Measurements from ENCODE around the gene TFR2. TPM values are rescaled to one million over a fixed set of nuclear protein-coding genes. Genes with fewer than 3 reads are reported as not detected.

Gene TFR2
- total and polyA plus RNA-seq, 2 of the 4 experiments (the other 2 are of a cell fraction): 0.18 to 0.50 TPM

DNA sequence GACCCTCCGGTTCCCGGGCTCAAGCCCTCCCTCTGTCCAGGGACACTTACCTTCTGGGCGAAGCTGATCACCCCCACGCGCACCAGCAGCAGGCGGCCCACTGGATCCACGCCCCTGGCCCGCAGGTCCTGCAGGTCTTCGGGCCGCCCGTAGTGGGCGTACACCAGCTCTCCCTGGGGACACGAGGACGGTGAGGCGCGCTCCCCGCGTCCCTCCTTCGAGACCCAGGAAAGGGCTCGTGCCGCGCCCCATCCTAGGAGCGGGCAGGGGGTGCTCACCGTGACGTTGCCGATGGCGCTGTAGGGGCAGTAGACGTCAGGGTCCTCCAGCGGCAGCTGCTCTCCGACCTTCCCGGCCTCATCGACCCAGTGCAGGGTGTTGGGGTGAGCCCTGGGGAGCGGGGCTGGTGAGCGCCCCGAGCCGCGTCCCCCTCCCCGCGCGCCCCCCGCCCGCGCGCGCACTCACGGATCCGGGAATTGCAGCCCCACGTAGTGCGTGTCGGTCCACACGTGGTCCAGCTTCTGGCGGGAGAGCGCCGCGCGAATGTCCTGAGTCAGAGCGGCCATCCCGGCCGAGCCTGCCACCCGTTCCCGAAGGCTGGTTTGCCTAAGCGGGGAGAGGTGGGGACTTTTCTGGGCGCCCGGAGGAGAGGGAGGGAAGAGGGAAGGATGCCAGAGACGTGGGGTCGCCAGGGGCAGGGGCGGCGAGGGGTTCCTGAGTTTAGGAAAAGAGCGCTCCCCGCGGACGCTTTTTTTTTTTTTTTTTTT, 8.2 kb downstream of the TFR2 start:
- Histone ChIP-seq H4K20me1 (ENCODE audit: insufficient read depth, low read length) (no peaks in the 10 kb centered on the region), H2BK5ac (ENCODE audit: low read depth, low read length, poor library complexity, severe bottlenecking) (no peak overlapping the region), H3K9ac (ENCODE audit: low read depth, low read length) (peak overlapping the region; percentile 31; the same call in 1 of the 2 replicates), H3K18ac (ENCODE audit: low read depth, low read length) (no peak overlapping the region), H3K4me1 (ENCODE audit: control insufficient read depth, insufficient read depth, low read length) (no peaks in the 10 kb centered on the region; the same call in 1 of the 2 replicates), H3K56ac (ENCODE audit: extremely low read depth, insufficient read depth, low read length) (no peak overlapping the region), H3K4me2 (ENCODE audit: low read depth, low read length) (peak overlapping the region; percentile 73), H2AK9ac (replicated peaks; ENCODE audit: low read depth, low read length, poor library complexity) (peak overlapping the region; percentile 71), H3K27ac (ENCODE audit: insufficient read depth, low read length) (no peak overlapping the region; the same call in 1 of the 2 replicates), H2BK120ac (ENCODE audit: low read depth, low read length) (no peak overlapping the region), H3K23ac (ENCODE audit: low read depth, low read length) (no peak overlapping the region), H3K27me3 (ENCODE audit: control insufficient read depth, insufficient read depth, low read length) (peaks cover 29% of the 10 kb centered on the region), H4K91ac (ENCODE audit: insufficient read depth, low read depth, low read length) (no peak overlapping the region; the same call in 1 of the 2 replicates), H3K36me3 (ENCODE audit: control insufficient read depth, insufficient read depth, low read length) (no peaks in the 10 kb centered on the region), H4K8ac (ENCODE audit: low read depth in 2 of 2, low read length in 2 of 2) (no peak overlapping the region; a peak in 2 of 4 replicates), H3K79me1 (ENCODE audit: low read depth in 1 of 2, low read length in 2 of 2) (no peaks in the 10 kb centered on the region), H3K14ac (replicated peaks; ENCODE audit: low read depth, low read length) (no peak overlapping the region), H2AFZ (replicated peaks; ENCODE audit: low read length, poor library complexity) (peak overlapping the region; percentile 87), H3K9me3 (ENCODE audit: control insufficient read depth, insufficient read depth, low read length) (no peaks in the 10 kb centered on the region), H4K5ac (ENCODE audit: low read depth, low read length) (peak overlapping the region; percentile 7; the same call in 1 of the 2 replicates), H2BK20ac (ENCODE audit: low read depth, low read length) (no peak overlapping the region), H3K9me1 (ENCODE audit: insufficient read depth, low read length) (no peaks in the 10 kb centered on the region), H3K4me3 (ENCODE audit: insufficient read depth, low read depth, low read length) (peak overlapping the region; percentile 42), H3K4ac (ENCODE audit: low read depth, low read length) (0 out of 2 replicates have a peak overlapping the region, but pooled peaks have one; percentile 16), H2AK5ac (ENCODE audit: low read depth, low read length) (no peak overlapping the region), H2BK15ac (ENCODE audit: low read depth, low read length) (no peak overlapping the region)
- dilution Hi-C loops (cut with HindIII; ENCODE audit: low sequenced_read_pairs, unreplicated experiment) (no loop called here), in situ Hi-C loops (cut with MboI; ENCODE audit: low sequenced_read_pairs) (no loop called here), intact Hi-C loops (cut with micrococcal nuclease) (no loop called here)
- no TSS peak for BruUV-seq (replicated peaks)
- TF ChIP-seq CEBPB (IDR thresholded peaks at IDR 0.05; ENCODE audit: low read depth, low read length) (no peak), MAZ (IDR thresholded peaks at IDR 0.05; ENCODE audit: borderline replicate concordance, low read depth, low read length) (no peak), MXI1 (IDR thresholded peaks at IDR 0.05; ENCODE audit: borderline replicate concordance, low read depth, low read length) (peak; percentile 42; the same call in 1 of the 2 replicates), RCOR1 (IDR thresholded peaks at IDR 0.05; ENCODE audit: insufficient replicate concordance, low read length) (no peak), CHD1 (IDR thresholded peaks at IDR 0.05; ENCODE audit: low read depth, low read length) (no peak)
- TF ChIP-seq, protein P1, sequence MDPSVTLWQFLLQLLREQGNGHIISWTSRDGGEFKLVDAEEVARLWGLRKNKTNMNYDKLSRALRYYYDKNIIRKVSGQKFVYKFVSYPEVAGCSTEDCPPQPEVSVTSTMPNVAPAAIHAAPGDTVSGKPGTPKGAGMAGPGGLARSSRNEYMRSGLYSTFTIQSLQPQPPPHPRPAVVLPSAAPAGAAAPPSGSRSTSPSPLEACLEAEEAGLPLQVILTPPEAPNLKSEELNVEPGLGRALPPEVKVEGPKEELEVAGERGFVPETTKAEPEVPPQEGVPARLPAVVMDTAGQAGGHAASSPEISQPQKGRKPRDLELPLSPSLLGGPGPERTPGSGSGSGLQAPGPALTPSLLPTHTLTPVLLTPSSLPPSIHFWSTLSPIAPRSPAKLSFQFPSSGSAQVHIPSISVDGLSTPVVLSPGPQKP (IDR thresholded peaks at IDR 0.05; ENCODE audit: borderline replicate concordance, low read depth, low read length): no peak
- TF ChIP-seq, protein P2, sequence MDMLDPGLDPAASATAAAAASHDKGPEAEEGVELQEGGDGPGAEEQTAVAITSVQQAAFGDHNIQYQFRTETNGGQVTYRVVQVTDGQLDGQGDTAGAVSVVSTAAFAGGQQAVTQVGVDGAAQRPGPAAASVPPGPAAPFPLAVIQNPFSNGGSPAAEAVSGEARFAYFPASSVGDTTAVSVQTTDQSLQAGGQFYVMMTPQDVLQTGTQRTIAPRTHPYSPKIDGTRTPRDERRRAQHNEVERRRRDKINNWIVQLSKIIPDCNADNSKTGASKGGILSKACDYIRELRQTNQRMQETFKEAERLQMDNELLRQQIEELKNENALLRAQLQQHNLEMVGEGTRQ (IDR thresholded peaks at IDR 0.05; ENCODE audit: low read depth, low read length): peak; percentile 77
- TF ChIP-seq, protein P3, sequence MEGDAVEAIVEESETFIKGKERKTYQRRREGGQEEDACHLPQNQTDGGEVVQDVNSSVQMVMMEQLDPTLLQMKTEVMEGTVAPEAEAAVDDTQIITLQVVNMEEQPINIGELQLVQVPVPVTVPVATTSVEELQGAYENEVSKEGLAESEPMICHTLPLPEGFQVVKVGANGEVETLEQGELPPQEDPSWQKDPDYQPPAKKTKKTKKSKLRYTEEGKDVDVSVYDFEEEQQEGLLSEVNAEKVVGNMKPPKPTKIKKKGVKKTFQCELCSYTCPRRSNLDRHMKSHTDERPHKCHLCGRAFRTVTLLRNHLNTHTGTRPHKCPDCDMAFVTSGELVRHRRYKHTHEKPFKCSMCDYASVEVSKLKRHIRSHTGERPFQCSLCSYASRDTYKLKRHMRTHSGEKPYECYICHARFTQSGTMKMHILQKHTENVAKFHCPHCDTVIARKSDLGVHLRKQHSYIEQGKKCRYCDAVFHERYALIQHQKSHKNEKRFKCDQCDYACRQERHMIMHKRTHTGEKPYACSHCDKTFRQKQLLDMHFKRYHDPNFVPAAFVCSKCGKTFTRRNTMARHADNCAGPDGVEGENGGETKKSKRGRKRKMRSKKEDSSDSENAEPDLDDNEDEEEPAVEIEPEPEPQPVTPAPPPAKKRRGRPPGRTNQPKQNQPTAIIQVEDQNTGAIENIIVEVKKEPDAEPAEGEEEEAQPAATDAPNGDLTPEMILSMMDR (conservative IDR thresholded peaks at IDR 0.05; ENCODE audit: low read depth, low read length): peak; percentile 25; the same call in 1 of the 2 replicates
- DNase-seq (peak; percentile 29), ATAC-seq (ENCODE audit: low read depth) (peak; percentile 80)
- CTCF ChIA-PET: interaction anchor here (1.4 kb wide), 1 partner anchor 15 kb away, joined by 3 read pairs; no protein-coding TSS in a partner anchor
- POLR2A ChIA-PET (ENCODE audit: unreplicated experiment): interaction anchor here (0.5 kb wide), 2 partner anchors 45 to 1195 kb away, joined by 5 to 6 read pairs; partner anchors contain the start of gene PTCD1
- 4% methylated on average over 55 of the region's 72 CpGs; no CpG with 5 or more reads in 1 of the 2 experiments for WGBS, 2 experiments (ENCODE audit: extremely low coverage in 2 of 2, insufficient read length in 1 of 2)

Data from IMR-90 (cell line).